ENCODE data around the gene GFI1B.

- no peak for TF ChIP-seq POLR2A (IDR thresholded peaks at IDR 0.05)
- TF ChIP-seq POLR2AphosphoS5 (IDR thresholded peaks at IDR 0.05), result no peak
Measured at GRCh38 chr9:132937463-132937901, 41.0 kb upstream of the GFI1B start.
